Limb (tissue), 2 donors: ENCODE measurements around the gene ERO1B.

ENCODE experiments used
- DNase-seq, 2 donors: peaks; one replicate each; pipeline ENCODE4 v3.0.0-alpha.2; 2016; ENCODE audit errors: extremely low spot score in 2 of 2

Gene ERO1B

GRCh38 chr1:236253918-236254637 is 27.7 kb downstream of the ERO1B start:
- DNase-seq, result no peak

- no peak for DNase-seq
Observed at GRCh38 chr1:236253119-236253518, 28.6 kb downstream of the ERO1B start.

GRCh38 chr1:236251587-236251986 is 30.2 kb downstream of the ERO1B start:
- DNase-seq, result no peak

- no peak for DNase-seq
Observed at GRCh38 chr1:236247286-236247685, 34.5 kb downstream of the ERO1B start.

GRCh38 chr1:236242568-236242967 is 39.2 kb downstream of the ERO1B start:
- DNase-seq, result no peak

GRCh38 chr1:236240675-236241074 is 41.1 kb downstream of the ERO1B start:
- DNase-seq, result no peak

GRCh38 chr1:236239092-236239585 is 42.6 kb downstream of the ERO1B start:
- DNase-seq, result no peak

- no peak for DNase-seq
Observed at GRCh38 chr1:236235116-236235515, 46.6 kb downstream of the ERO1B start.

- no peak for DNase-seq
Observed at GRCh38 chr1:236228411-236228810, 53.3 kb downstream of the ERO1B start.

GRCh38 chr1:236222632-236223031 is 59.1 kb downstream of the ERO1B start:
- DNase-seq, result no peak

- no peak for DNase-seq
Observed at GRCh38 chr1:236220473-236220872, 61.3 kb downstream of the ERO1B start.

- DNase-seq, result no peak
Observed at GRCh38 chr1:236214761-236215160, 67.0 kb downstream of the ERO1B start.

GRCh38 chr1:236213534-236213933 is 68.2 kb downstream of the ERO1B start:
- no peak for DNase-seq

- DNase-seq, result no peak
Observed at GRCh38 chr1:236211815-236212214, 69.9 kb downstream of the ERO1B start.

- DNase-seq, result no peak
Observed at GRCh38 chr1:236209713-236210112, 72.0 kb downstream of the ERO1B start.

- DNase-seq, result no peak
Observed at GRCh38 chr1:236209185-236209584, 72.6 kb downstream of the ERO1B start.

GRCh38 chr1:236207569-236207968 is 74.2 kb downstream of the ERO1B start:
- DNase-seq, result no peak

GRCh38 chr1:236207121-236207520 is 74.6 kb downstream of the ERO1B start:
- no peak for DNase-seq

GRCh38 chr1:236206548-236206947 is 75.2 kb downstream of the ERO1B start:
- DNase-seq, result peak in 1 of 2 donors; percentile 10

GRCh38 chr1:236204656-236205055 is 77.1 kb downstream of the ERO1B start:
- DNase-seq, result no peak

- no peak for DNase-seq
Observed at GRCh38 chr1:236204039-236204438, 77.7 kb downstream of the ERO1B start.

- no peak for DNase-seq
Observed at GRCh38 chr1:236201786-236202185, 80.0 kb downstream of the ERO1B start.

- DNase-seq, result no peak
Observed at GRCh38 chr1:236200925-236201324, 80.8 kb downstream of the ERO1B start.

GRCh38 chr1:236193184-236193583 is 88.6 kb downstream of the ERO1B start:
- DNase-seq, result no peak
